ENCODE data around the gene KRTAP10-6.
"Not testable (repeated sequence)": the region's sequence is repeated elsewhere in the genome, so short reads cannot be mapped to it uniquely, and the experiment has no call there.

The KRTAP10-6 gene

DNA sequence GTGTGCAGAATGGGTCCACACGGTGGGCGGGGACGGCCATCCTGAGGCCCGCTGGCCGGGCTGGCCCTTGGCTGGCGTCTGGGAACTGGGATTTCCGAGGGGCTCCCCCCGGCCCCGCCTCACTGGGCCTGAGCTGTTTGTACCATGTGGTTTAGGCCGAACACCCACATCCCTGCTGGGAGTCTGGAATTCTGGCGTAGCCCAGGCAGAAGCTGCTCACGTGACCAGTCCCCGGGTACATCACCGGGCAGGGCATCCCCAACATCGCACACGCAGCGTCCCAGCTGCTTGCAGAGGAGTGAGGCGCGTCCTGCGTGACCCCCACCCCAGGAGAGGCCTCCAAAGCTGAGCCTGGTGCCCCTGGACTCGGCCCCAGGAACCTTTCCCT is 10.2 kb upstream of the KRTAP10-6 start:
- in situ Hi-C loops (cut with HindIII; ENCODE audit: low pct_ligation_motif_present, low pct_unique_long_range_greater_than_20kb, low sequenced_read_pairs), result no loop called here

DNA sequence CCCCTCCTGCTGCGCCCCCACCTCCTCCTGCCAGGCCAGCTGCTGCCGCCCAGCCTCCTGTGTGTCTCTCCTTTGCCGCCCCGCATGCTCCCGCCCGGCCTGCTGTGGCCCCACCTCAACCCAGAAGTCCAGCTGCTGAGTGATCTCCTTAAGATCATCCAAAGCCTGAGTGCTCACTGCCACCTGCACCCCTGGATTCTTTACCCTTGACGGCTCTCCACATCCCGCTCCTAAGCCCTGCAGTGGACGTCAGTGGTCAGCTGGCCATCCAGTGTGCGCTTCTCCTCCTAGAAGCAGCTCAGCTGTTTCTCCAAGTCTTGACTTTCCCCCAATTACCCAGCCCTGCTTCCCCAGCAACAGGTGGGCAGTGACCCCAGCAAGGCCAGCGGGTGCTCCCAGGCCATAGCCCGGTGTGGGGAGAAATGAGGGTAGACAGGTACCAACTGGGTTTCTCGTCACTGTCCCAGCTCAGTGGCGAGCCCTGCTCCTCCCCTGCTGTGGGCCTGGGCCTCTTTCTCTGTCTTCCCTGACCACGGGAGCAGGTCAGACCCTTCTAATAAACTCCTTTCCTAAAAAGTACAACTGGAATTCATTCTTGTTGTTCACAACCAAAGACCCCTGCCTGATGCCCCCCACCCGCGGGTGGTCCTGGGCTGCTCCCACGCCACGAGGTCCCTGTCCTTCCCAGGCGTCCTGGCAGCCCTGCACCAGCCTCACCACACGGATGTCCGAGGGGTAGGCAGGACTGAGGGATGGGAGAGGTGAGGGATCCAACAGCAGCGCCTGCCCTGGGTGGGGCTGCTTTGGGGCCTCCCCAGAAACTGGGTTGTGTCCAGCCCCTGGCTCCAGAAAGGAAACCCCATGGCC is 9.5 kb upstream of the KRTAP10-6 start:
- DNase-seq, result no peak
- in situ Hi-C loops (cut with HindIII; ENCODE audit: low pct_ligation_motif_present, low pct_unique_long_range_greater_than_20kb, low sequenced_read_pairs), result no loop called here

More for the DNA sequence above, 10.2 kb upstream of the KRTAP10-6 start:
- DNase-seq, result no peak

DNA sequence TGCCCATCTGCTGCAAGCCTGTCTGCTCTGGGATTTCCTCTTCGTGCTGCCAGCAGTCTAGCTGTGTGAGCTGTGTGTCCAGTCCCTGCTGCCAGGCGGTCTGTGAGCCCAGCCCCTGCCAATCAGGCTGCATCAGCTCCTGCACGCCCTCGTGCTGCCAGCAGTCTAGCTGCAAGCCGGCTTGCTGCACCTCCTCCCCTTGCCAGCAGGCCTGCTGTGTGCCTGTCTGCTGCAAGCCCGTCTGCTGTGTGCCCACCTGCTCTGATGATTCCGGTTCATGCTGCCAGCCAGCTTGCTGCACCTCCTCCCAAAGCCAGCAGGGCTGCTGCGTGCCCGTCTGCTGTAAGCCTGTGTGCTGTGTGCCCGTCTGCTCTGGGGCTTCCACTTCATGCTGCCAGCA is 8.8 kb upstream of the KRTAP10-6 start:
- in situ Hi-C loops (cut with HindIII; ENCODE audit: low pct_ligation_motif_present, low pct_unique_long_range_greater_than_20kb, low sequenced_read_pairs); DNase-seq: not testable (repeated sequence)

DNA sequence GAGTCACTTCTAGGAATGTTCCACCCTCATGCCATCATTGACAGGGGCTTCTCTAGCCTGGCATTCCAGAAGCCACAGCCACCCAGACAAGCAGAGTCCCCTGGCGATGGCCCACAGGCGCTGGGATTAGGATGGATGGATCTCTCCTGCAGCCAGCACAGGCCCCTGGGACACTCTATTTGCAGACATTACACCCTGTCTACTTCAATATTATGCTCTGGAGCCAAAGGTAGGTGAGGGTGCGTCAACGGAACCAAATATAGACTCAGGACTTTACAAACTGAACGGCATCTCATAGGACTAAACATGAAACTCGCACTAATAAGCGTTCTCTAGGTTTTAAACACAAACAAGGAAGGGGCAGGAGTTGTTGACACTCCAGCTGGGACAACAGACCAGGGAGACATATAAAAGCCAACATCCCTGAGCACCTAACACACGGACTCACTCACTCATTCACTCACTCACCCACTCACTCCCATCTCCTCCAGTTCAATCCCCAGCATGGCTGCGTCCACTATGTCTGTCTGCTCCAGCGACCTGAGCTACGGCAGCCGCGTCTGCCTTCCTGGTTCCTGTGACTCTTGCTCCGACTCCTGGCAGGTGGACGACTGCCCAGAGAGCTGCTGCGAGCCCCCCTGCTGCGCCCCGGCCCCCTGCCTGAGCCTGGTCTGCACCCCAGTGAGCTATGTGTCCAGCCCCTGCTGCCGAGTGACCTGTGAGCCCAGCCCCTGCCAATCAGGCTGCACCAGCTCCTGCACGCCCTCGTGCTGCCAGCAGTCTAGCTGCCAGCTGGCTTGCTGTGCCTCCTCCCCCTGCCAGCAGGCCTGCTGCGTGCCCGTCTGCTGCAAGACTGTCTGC is 8.0 kb upstream of the KRTAP10-6 start, which contains the start of gene KRTAP10-7:
KRTAP10-7 (plus strand) TSS at position 480 of the 861 bp plus-strand sequence; CDS start at position 505, 25 bp downstream.
- DNase-seq; in situ Hi-C loops (cut with HindIII; ENCODE audit: low pct_ligation_motif_present, low pct_unique_long_range_greater_than_20kb, low sequenced_read_pairs): not testable (repeated sequence)

DNA sequence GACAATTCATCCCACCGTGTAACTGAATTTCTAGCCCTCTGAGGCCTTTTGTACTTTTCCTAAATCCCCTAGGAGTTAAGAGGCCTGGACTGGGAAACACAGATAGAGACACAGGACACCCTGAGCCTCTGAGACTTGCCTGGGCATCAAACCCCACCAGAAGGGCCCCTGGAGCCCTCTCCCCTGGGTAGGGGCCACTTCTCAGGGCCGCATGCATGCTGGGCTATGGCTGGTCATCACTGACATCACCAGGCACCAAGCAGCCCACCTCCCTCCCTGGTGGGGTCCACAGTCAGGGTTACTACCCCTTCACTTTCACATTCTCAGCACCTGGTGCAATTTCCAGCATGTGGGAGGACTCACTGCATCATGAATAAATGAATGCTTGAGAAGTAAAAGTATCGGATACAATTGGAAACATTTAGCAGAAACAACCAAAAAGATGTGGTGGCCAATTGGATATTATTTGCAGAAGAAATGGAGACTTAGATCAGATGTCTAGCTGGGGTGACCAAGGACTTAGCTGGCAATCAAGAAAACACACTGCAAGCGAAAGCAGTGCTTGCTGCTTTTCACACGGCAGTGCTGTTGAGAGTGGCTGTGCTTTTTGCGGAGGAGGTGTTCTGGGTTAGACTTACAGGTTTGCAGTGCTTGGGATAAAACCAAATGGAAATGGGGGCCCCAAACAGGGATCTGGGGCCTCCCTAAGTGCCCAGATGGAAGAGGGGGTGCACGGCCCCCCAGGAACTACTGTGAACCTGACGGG is 7.1 kb upstream of the KRTAP10-6 start:
- in situ Hi-C loops (cut with HindIII; ENCODE audit: low pct_ligation_motif_present, low pct_unique_long_range_greater_than_20kb, low sequenced_read_pairs), result no loop called here
- DNase-seq, result no peak

DNA sequence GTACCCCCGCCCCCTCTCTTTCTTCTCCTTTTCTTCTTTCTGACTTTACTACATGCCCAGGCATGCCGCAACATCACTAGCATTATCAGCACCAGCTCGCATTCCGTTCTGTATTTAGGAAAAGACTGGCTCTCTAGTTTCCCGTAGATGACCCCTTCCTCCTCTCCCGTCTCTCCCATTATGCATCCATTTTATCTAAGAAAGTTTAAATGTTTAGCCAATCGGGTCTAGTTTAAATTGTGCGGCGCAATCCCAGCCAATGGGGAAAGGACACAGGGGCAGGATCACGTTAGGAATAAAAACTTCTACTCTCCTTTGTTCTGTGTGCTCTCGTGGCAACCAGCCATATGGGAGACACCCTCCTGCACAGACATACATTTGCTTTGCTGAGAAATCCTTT is 5.8 kb upstream of the KRTAP10-6 start:
- in situ Hi-C loops (cut with HindIII; ENCODE audit: low pct_ligation_motif_present, low pct_unique_long_range_greater_than_20kb, low sequenced_read_pairs), result no loop called here
- no peak for DNase-seq

DNA sequence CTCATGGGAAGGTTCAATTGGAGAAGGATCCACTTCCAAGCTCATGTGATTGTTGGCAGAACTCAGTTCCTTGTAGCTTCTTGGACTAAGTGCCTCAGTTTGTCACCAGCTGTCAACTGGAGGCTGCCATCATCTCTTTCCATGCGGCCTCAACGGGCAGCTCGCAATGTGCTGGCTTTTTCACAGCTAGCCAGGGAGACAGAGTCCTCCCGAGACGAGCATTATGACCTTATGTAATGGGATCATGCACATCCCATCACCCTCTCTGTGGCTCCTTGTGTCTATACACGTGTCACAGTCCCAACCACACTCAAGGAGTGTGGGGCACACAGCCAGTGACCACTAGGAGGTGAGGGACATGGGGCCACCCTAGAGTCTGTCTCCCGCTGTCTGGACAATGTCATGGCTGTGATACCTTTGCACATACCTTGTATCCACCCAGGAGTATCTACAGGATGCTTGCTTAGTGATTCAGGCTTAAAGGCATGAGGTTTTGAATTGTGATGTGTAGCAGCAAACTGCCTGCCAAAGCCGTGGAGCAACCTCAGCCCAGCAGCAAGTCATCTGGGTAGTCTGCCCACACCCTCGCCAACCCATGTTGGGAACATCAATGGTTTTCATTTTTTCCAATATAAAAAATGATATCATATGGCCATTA is 3.9 kb upstream of the KRTAP10-6 start:
- DNase-seq, result peak; percentile 21
- in situ Hi-C loops (cut with HindIII; ENCODE audit: low pct_ligation_motif_present, low pct_unique_long_range_greater_than_20kb, low sequenced_read_pairs), result no loop called here

DNA sequence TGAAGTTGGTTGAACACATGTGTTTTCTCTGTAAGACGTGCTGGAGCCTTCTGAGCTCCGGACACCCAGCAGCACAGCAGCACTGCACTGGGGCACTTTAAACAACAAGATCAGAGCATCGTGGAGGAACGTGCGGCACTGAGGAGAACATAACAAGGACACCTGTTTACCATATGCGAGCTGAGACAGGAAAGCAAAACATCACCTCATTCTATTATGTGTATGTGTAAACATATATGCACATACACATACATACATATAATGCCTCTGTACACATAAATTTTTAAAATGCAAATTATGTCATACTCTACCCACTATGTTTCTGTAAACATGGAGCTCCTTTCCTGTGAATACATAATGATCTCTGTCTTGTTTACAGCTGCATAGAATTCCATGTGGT is 3.2 kb upstream of the KRTAP10-6 start:
- no peak for DNase-seq
- in situ Hi-C loops (cut with HindIII; ENCODE audit: low pct_ligation_motif_present, low pct_unique_long_range_greater_than_20kb, low sequenced_read_pairs), result no loop called here

DNA sequence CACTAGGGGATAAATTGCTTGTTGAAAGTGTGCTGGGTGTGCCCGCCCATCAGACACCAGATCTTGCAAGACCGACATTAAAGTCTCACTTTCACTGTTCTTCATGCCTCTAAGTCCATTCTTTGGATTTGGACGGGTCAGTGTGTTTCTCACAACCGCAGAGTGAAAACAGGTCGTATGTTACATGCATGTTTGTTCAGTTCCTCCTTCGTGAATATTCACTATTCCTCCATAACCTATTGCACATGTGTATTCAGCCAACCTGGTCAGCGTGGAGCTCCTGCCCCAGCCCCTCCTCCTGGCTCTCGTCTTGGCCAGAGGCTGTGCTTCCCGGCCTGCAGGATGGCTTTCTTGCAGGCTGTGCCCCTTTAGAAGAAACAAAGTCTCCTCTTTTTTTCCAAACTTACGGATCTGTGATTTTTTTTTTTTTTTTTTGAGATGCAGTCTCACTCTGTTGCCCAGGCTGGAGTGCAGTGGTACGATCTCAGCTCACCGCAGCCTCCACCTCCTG is 2.2 kb upstream of the KRTAP10-6 start:
- no peak for DNase-seq
- in situ Hi-C loops (cut with HindIII; ENCODE audit: low pct_ligation_motif_present, low pct_unique_long_range_greater_than_20kb, low sequenced_read_pairs), result no loop called here

DNA sequence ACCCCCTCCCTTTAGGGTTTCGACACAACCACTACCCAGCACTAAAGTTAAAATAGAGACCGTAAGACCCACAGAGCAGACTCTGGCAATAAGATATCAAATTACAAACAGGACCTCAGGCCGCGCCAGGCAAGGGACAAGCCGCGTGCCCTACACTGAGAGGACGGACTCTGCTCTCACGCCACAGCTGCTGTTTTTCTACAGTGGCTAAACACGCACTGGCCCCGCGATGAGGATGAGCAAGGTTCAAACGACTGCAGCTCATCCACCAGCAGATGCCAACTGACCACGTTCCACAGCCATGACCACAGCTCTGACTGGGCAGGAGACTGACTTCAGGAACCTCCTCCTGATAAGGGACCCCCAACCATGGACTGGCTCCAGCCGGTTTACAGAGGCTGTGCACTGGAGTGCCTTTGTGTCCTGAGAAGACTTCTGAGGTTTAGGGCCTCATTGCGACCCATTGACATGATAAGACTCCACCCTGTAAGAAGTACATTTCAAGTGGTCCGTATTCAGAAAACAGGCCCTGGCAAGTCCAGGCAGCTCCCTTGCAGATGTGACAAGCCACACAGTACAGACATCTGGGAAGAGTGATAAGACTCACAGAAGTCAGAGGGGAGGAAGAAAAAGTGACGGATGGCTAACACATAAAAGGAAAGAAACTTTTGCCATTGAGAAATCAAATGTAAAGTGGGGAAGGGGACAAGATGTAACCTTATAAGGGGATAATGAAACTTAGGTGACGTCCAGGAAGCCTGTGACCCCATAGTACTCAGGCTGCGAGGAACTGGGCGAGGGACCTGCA is 1.5 kb upstream of the KRTAP10-6 start:
- in situ Hi-C loops (cut with HindIII; ENCODE audit: low pct_ligation_motif_present, low pct_unique_long_range_greater_than_20kb, low sequenced_read_pairs), result no loop called here
- no peak for DNase-seq

DNA sequence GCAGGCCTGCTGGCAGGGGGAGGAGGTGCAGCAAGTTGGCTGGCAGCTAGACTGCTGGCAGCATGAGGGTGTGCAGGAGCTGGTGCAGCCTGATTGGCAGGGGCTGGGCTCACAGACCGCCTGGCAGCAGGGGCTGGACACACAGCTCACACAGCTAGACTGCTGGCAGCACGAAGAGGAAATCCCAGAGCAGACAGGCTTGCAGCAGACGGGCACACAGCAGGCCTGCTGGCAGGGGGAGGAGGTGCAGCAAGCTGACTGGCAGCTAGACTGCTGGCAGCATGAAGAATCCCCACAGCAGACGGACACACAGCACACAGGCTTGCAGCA is 539 bp downstream of the KRTAP10-6 start:
- in situ Hi-C loops (cut with HindIII; ENCODE audit: low pct_ligation_motif_present, low pct_unique_long_range_greater_than_20kb, low sequenced_read_pairs); DNase-seq: not testable (repeated sequence)

DNA sequence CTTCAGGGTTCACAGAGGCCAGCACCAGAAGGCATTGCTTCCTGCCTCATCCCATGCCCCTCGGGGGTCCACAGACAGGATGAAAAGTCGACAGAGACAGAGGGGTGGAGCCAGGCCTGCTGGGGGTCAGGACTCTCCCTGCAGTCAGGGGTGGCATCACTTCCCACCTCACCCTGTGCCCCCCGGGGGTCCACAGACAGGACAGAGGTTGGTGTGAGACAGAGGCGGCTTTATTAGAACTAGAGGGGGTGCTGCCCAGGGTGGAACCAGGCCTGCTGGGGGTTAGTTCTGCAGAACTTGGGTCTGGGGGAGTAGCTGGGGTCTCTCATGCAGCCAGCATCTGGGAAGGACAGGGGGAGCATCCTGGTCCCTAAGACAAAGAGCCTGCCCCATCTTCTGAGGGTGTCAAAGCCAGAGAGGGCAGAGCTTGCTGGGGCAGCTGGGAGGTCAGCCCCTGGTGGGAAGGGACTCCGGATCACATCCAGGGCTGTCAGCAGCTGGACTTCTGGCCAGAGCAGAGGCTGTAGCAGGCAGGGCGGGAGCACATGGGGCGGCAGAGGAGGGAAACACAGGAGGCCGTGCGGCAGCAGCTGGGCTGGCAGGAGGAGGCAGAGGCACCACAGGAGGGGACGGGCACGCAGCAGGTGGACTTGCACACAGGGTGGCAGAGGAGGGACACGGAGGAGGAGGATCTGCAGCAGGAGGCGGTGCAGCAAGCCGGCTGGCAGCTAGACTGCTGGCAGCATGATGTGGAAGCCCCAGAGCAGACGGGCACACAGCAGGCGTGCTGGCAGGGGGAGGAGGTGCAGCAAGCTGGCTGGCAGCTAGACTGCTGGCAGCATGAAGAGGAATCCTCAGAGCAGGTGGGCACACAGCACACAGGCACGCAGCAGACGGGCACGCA is 1.2 kb downstream of the KRTAP10-6 start:
- DNase-seq; in situ Hi-C loops (cut with HindIII; ENCODE audit: low pct_ligation_motif_present, low pct_unique_long_range_greater_than_20kb, low sequenced_read_pairs): not testable (repeated sequence)

DNA sequence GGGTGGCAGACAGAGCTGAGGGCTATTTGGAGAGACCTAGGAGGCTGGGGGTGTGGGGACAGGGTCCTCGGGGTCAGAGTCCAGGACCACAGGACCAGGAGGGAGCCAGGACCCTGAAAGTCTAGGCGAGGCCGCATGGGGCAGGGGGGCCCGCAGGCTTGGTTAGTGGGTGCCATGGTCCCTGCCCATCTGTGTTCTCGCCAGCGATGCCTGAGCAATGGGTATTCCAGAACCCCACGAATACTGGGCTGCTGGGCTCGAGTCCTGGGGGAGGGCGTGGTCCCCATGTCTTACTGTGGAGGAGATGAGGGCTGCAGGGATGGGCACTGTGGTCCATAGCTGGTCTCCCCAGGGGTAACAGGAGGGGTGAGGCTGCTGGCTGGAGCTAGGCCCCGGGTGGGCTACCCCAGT is 2.0 kb downstream of the KRTAP10-6 start:
- in situ Hi-C loops (cut with HindIII; ENCODE audit: low pct_ligation_motif_present, low pct_unique_long_range_greater_than_20kb, low sequenced_read_pairs), result no loop called here
- no peak for DNase-seq

DNA sequence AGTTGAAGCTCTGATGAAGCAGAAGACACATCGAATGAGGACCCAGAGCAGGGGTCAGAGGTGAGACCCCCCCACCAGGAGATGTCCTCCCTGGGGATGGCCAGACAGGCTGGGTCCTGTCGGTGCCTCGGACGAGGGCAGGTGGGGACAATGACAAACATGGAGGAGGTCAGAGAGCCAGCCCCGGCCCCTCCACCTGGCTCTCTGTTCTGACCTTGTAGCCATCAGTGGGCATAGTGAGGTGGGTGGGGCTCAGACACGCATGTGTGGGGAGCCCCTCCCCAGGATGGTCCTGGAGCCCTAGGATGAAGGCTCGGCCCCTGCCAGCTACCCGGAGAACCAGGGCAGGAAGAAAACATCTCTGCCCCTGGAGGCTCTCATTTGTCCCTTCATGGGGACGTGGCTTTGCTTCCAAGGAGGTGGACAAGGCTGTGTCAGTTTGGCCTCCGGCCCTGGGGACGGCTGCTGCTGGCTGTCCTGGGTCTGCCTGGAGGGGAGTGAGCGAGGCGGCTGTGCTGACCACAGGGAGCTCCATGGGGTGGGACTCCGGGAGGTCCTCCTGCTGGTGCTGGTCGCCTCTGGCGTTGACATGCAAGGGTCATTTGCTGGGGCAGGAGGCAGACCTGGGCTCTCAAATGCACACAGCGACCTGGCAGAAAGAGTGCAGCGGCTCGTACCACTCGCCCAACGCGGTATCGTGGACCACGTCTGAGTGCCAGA is 2.6 kb downstream of the KRTAP10-6 start:
- no peak for DNase-seq
- in situ Hi-C loops (cut with HindIII; ENCODE audit: low pct_ligation_motif_present, low pct_unique_long_range_greater_than_20kb, low sequenced_read_pairs), result no loop called here

DNA sequence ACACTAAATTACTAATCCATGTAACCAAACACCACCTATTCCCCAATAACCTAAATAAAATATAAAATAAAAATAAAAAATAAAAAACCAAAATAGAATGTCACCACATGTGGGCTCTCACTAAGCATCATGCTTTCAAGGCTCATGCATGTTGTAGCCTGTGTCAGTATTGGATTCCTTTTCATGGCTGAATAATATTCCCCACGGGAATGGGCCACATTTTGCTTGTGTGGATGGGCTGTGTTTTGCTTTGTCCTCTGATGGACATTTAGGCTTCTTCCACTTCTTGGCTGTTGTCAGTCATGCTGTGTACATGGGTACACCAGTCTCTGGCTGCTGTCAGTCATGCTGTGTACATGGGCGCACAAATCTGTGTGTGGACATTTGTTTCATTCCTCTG is 3.2 kb downstream of the KRTAP10-6 start:
- no peak for DNase-seq
- in situ Hi-C loops (cut with HindIII; ENCODE audit: low pct_ligation_motif_present, low pct_unique_long_range_greater_than_20kb, low sequenced_read_pairs), result no loop called here

DNA sequence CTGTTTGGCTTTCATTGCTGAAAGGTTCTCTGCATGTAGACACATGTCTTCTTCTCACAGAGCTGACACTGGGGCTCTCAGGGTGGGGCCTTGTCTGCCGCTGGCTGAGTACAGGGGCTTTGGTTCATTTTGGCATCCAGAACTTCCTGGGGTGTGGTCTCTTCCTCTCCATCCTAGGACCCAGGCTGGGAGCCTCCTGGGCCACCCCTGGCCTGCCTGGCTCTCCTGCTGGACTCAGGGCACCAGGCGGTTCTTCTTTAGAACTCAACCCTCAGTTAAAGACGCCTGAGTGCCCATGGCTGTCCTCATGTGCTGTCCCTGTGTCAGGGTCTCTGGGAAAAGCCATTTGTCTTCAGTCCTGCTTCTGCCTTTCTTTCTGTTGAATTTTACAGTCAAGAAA is 6.4 kb downstream of the KRTAP10-6 start:
- in situ Hi-C loops (cut with HindIII; ENCODE audit: low pct_ligation_motif_present, low pct_unique_long_range_greater_than_20kb, low sequenced_read_pairs), result no loop called here

More for the DNA sequence above, 6.4 kb downstream of the KRTAP10-6 start:
- DNase-seq, result no peak
